Adrenal gland (tissue), 12 donors: ENCODE data around the gene SH2D6. TPM values are rescaled to one million over a fixed set of nuclear protein-coding genes. Genes with fewer than 3 reads are reported as not detected.

ENCODE experiments used
- DNase-seq, 7 donors: peaks; one replicate each; pipeline ENCODE4 v3.0.0-alpha.2; 2019 to 2020
- H3K27ac ChIP-seq, 5 donors: fragments of 200-600 bp; sonication (generic) in 4 of 5; 1 replicate in 3 of 5; 2 replicates in 2 of 5; pipeline versions ENCODE4 v1.5.1 to v1.8.0; 2016 to 2020; ENCODE audit warnings: mild to moderate bottlenecking in 1 of 5
- H3K27me3 ChIP-seq: fragments of 200-600 bp; 2 replicates; pipeline ENCODE4 v1.8.0; 2021
- H3K36me3 ChIP-seq, 2 donors: fragments of 200-600 bp; replicated peaks in 1 of 2; 1 replicate in 1 of 2; 2 replicates in 1 of 2; pipeline versions ENCODE4 v1.5.1 to v1.8.0; 2018 to 2022
- H3K4me1 ChIP-seq, 2 donors: fragments of 200-600 bp; replicated peaks in 1 of 2; 1 replicate in 1 of 2; 2 replicates in 1 of 2; pipeline versions ENCODE4 v1.5.1 to v1.8.0; 2018 to 2021
- H3K4me3 ChIP-seq, 4 donors: fragments of 200-600 bp; sonication (generic) in 3 of 4; one replicate each; pipeline ENCODE4 v1.5.1; 2016 to 2018
- H3K9me3 ChIP-seq, 3 donors: fragments of 200-600 bp; sonication (generic) in 1 of 3; replicated peaks in 1 of 3; 1 replicate in 2 of 3; 2 replicates in 1 of 3; pipeline versions ENCODE4 v1.5.1 to v1.8.0; 2016 to 2021
- POLR2A ChIP-seq, 2 donors: fragments of 450-650 bp; IDR thresholded peaks; one replicate each; pipeline ENCODE4 v1.6.1; 2017; ENCODE audit warnings: antibody characterized with exemption in 2 of 2, mild to moderate bottlenecking in 2 of 2, moderate library complexity in 1 of 2
- WGBS, 4 donors: extraction: QIAGEN DNeasy Blood & Tissue Kit in 2 of 4; methylation state at CpG; one replicate each; pipeline versions ENCODE4 v1.1.5 to v1.1.7; 2013 to 2017; 5-methylcytosine and 5-hydroxymethylcytosine counted together
- intact Hi-C, 2 donors: fragments of 100-400 bp; cut with DNase I; formaldehyde crosslinking; loops; one replicate each; pipeline versions ENCODE4 v1.14.1 to v1.15.0; 2022 to 2023
- polyA plus RNA-seq, 3 donors: library from polyadenylated mRNA; stranded (reverse); fragments of 200-250 nt in 2 of 3; fragments of 350-450 nt in 1 of 3; fragmentation: Illumina TruSeq in 1 of 3; extraction: RNeasy Lipid Tissue Mini Kit (QIAGEN cat#74804) in 1 of 3; gene quantifications; one replicate each; pipeline ENCODE4 v1.2.3, GENCODE V29; 2013 to 2014
- total RNA-seq, 9 donors: library from RNA; depleted of rRNA in 4 of 9; stranded (reverse); fragments of >200 nt in 4 of 9; fragments of 120-200 nt in 1 of 9; fragmentation: NEBNext Ultra II Directional in 1 of 9; extraction: Animal tissue kit (Norgen Biotek cat#: 25700) in 1 of 9; gene quantifications; one replicate each; pipeline versions ENCODE4 v1.1.0 to v1.2.4, GENCODE V29; 2013 to 2023
- TF ChIP-seq, protein P1 (sequence below), 6 experiments: fragments of 450-650 bp in 4 of 6; fragments of 200-600 bp in 2 of 6; sonication (generic) in 1 of 6; IDR thresholded peaks; 1 replicate in 5 of 6; 2 replicates in 1 of 6; pipeline versions ENCODE4 v1.5.1 to v1.8.0; 2016 to 2021; ENCODE audit warnings: antibody characterized with exemption in 6 of 6, mild to moderate bottlenecking in 2 of 6, moderate library complexity in 1 of 6
- donor health status: healthy with polysubstance abuse.
- donor health status: Bipolar disorder and iron deficiency.
- donor health status: DM: yes; HTN: yes; CAD: no.
- donor health status: DM: no; HTN: no; CAD: no.
- donor health status: DM: no; HTN: no; CAD: no.
- donor health status: DM: yes; HTN: yes; CAD: no.

Gene SH2D6
- total and polyA plus RNA-seq, 12 donors, result 0.53 to 4.2 (median 0.74) TPM; not detected in 5

DNA sequence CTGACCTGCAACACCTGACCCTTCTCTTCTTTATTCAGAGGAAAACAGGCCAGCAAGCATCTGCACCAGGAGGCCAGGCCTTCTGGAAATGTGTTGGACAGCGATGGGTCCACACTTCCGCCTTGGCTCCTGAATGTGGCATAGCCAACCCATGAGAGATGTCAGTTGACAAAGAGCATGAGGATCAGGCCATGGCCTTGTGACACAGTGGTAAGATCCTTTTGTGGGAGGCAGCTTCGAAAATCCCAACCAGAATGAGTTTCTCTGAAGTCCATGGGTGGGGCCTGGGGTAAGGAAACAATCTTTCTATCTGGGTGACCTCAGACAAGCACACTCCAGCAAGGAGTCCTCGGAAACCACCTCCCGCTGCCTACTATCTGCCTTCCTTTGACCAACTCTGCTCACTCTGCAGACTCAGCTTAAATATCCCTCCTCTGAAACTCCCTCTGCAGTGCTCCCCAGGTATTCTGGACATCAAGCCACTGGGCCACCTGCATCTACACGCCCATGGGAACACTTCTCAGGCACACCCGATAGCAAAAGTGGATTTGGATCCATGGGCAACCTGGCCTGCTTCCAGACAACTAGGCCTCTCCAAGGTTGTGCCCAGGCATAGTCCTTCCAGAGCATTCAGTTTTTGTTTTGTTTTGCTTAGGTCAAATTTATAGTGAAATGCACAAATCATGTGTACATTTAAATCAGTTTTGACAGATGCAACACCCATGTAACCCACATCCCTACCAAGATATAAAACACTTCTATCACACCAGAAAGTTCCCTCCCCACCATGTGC lies 3.6 kb upstream of the SH2D6 start:
- no peaks in the 10 kb centered on the region for H3K9me3 ChIP-seq
- H3K27ac ChIP-seq, result no peak overlapping the region
- TF ChIP-seq, protein P1, sequence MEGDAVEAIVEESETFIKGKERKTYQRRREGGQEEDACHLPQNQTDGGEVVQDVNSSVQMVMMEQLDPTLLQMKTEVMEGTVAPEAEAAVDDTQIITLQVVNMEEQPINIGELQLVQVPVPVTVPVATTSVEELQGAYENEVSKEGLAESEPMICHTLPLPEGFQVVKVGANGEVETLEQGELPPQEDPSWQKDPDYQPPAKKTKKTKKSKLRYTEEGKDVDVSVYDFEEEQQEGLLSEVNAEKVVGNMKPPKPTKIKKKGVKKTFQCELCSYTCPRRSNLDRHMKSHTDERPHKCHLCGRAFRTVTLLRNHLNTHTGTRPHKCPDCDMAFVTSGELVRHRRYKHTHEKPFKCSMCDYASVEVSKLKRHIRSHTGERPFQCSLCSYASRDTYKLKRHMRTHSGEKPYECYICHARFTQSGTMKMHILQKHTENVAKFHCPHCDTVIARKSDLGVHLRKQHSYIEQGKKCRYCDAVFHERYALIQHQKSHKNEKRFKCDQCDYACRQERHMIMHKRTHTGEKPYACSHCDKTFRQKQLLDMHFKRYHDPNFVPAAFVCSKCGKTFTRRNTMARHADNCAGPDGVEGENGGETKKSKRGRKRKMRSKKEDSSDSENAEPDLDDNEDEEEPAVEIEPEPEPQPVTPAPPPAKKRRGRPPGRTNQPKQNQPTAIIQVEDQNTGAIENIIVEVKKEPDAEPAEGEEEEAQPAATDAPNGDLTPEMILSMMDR (IDR thresholded peaks at IDR 0.05), result no peak
- TF ChIP-seq POLR2A (IDR thresholded peaks at IDR 0.05), result no peak
- peaks cover 0 to 18% of the 10 kb centered on the region in 2 donors for H3K4me1 ChIP-seq
- no peaks in the 10 kb centered on the region for H3K36me3 ChIP-seq
- no peaks in the 10 kb centered on the region for H3K27me3 ChIP-seq
- intact Hi-C loops, result no loop called here
- 78 to 93% (median 85%) methylated on average over 7 of the region's 7 CpGs for WGBS, 4 donors
- DNase-seq, result no peak
- no peak overlapping the region for H3K4me3 ChIP-seq

DNA sequence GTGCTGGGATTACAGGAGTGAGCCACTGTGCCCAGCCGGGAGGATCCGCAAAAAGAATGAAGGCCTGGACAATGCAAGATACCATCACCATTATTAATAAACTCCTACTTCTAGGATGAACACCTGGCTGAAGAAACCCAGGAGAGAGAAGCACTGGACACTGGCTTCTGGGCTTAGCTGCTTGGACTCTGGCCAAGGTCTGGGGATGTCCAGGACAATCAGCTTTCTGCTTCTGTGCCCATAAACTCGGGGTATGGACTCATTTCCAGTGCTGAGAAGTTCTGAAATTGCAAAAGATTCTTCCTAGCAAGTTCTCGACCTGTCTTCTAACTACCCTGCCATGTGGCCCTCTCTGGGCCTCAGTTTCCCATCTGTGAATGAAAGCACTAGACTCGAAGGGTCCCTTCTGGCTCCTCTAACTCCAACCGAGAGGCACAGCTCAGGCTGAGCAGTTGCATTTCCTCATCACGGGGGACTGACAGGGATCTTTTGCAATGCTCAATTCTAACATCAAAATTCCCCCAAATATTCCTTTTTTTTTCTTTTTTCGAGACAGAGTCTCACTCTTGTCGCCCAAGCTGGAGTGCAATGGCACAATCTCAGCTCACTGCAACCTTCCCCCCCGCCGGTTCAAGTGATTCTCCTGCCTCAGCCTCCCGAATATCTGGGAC lies 2.4 kb upstream of the SH2D6 start:
- intact Hi-C loops, result no loop called here
- Histone ChIP-seq H3K4me1 (peaks cover 4 to 27% of the 10 kb centered on the region in 2 donors), H3K36me3 (no peaks in the 10 kb centered on the region), H3K9me3 (no peaks in the 10 kb centered on the region), H3K27ac (no peak overlapping the region), H3K4me3 (no peak overlapping the region), H3K27me3 (no peaks in the 10 kb centered on the region)
- WGBS, 4 donors, result 71 to 85% (median 81%) methylated on average over 12 of the region's 12 CpGs
- no peak for DNase-seq
- TF ChIP-seq, protein P1 (IDR thresholded peaks at IDR 0.05), result no peak
- no peak for TF ChIP-seq POLR2A (IDR thresholded peaks at IDR 0.05)

DNA sequence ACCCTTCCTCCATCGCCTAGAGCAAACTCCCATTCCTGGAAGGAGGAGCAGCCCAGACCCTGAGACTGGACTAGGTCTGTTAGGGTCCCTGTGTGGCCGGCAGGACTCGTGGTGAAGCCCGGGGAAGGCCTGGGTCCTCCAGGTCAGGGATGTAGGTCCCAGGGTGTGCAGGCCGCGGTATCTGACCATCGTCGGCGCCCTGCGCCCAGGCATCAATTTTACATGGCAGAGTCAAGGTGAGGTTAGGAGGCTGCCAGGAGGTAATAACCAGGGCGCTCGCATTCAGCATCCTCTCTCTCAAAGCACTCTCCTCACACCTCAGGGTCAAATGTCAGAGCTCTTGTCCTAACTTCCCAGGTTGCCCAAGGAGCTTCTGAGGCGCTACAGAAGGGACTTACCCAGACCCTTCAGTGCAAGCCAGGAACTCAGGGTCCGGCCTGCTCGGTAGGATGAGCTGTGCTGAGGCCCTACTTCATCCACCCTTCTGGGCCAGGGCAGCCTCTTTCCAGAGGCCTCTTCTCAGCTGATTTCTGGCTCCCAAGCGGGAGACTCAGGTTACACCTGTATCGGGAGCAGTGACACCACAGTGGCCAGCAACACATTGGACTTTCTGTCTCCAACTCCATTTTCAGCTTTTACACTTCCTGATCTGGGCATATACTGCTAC lies 628 bp downstream of the SH2D6 start:
- intact Hi-C loops, result no loop called here

More for the DNA sequence above, 628 bp downstream of the SH2D6 start:
- Histone ChIP-seq H3K27me3 (no peaks in the 10 kb centered on the region), H3K36me3 (no peaks in the 10 kb centered on the region), H3K9me3 (no peaks in the 10 kb centered on the region), H3K4me1 (peaks cover 9 to 30% of the 10 kb centered on the region in 2 donors), H3K27ac (peak overlapping the region; percentile 57 to 95 (median 83)), H3K4me3 (peak overlapping the region; percentile 38 to 89 (median 56))
- WGBS, 4 donors, result 49 to 66% (median 54%) methylated on average over 4 to 17 of the region's 17 CpGs
- DNase-seq, result peak in 1 of 7 donors; percentile 44
- TF ChIP-seq, protein P1 (IDR thresholded peaks at IDR 0.05), result peak in 1 of 6 experiments; percentile 1
- no peak for TF ChIP-seq POLR2A (IDR thresholded peaks at IDR 0.05)
